Esophagus muscularis mucosa (tissue), 4 donors: ENCODE data around the gene KLK1. TPM values are rescaled to one million over a fixed set of nuclear protein-coding genes. Genes with fewer than 3 reads are reported as not detected.

ENCODE experiments used
- DNase-seq: peaks from one replicate; pipeline ENCODE4 v3.0.0-alpha.2; 2017; ENCODE audit errors: extremely low spot score
- H3K27ac ChIP-seq, 4 donors: fragments of 200-600 bp; sonication (generic); replicated peaks in 1 of 4; 1 replicate in 3 of 4; 2 replicates in 1 of 4; pipeline ENCODE4 v1.5.1; 2016 to 2019; ENCODE audit warnings: mild to moderate bottlenecking in 1 of 4
- H3K27me3 ChIP-seq, 4 donors: fragments of 200-600 bp; sonication (generic); one replicate each; pipeline versions ENCODE4 v1.5.1 to v1.6.0; 2016 to 2019
- H3K36me3 ChIP-seq, 4 donors: fragments of 200-600 bp; sonication (generic); one replicate each; pipeline ENCODE4 v1.5.1; 2016 to 2019
- H3K4me1 ChIP-seq, 4 donors: fragments of 200-600 bp; sonication (generic); one replicate each; pipeline ENCODE4 v1.5.1; 2016 to 2019
- H3K4me3 ChIP-seq, 4 donors: fragments of 200-600 bp; sonication (generic); 1 replicate in 2 of 4; 2 replicates in 2 of 4; pipeline ENCODE4 v1.5.1; 2016 to 2019; ENCODE audit warnings: mild to moderate bottlenecking in 4 of 4, moderate library complexity in 1 of 4
- H3K9me3 ChIP-seq, 4 donors: fragments of 200-600 bp; sonication (generic); 1 replicate in 3 of 4; 2 replicates in 1 of 4; pipeline ENCODE4 v1.5.1; 2016 to 2019
- EP300 ChIP-seq: sonication (generic); formaldehyde crosslinking; IDR thresholded peaks from one replicate; pipeline ENCODE4 v1.6.1; 2017; ENCODE audit warnings: antibody characterized with exemption
- POLR2A ChIP-seq: fragments of 450-650 bp; IDR thresholded peaks from one replicate; pipeline ENCODE4 v1.6.1; 2017; ENCODE audit warnings: antibody characterized with exemption, moderate library complexity, mild to moderate bottlenecking, low read depth
- POLR2AphosphoS5 ChIP-seq, 2 donors: sonication (generic); formaldehyde crosslinking; IDR thresholded peaks; one replicate each; pipeline ENCODE4 v1.6.1; 2017; ENCODE audit warnings: antibody characterized with exemption in 2 of 2
- WGBS: methylation state at CpG from one replicate; pipeline ENCODE4 v1.1.5; 2018; 5-methylcytosine and 5-hydroxymethylcytosine counted together
- intact Hi-C: fragments of 100-400 bp; cut with DNase I; formaldehyde crosslinking; loops from one replicate; pipeline ENCODE4 v1.15.1; 2023
- total RNA-seq, 4 donors: library from RNA; depleted of rRNA; stranded (reverse); fragments of >200 nt; gene quantifications; one replicate each; pipeline versions ENCODE4 v1.1.0 to v1.2.1, GENCODE V29; 2016
- TF ChIP-seq, protein P1 (sequence below), 3 experiments: fragments of 200-600 bp in 2 of 3; fragments of 450-650 bp in 1 of 3; sonication (generic) in 2 of 3; IDR thresholded peaks; one replicate each; pipeline ENCODE4 v1.5.1; 2017 to 2019; ENCODE audit warnings: antibody characterized with exemption in 3 of 3, mild to moderate bottlenecking in 2 of 3, moderate library complexity in 1 of 3

Gene KLK1
- total RNA-seq, 4 donors from 2014 or later: not detected

DNA sequence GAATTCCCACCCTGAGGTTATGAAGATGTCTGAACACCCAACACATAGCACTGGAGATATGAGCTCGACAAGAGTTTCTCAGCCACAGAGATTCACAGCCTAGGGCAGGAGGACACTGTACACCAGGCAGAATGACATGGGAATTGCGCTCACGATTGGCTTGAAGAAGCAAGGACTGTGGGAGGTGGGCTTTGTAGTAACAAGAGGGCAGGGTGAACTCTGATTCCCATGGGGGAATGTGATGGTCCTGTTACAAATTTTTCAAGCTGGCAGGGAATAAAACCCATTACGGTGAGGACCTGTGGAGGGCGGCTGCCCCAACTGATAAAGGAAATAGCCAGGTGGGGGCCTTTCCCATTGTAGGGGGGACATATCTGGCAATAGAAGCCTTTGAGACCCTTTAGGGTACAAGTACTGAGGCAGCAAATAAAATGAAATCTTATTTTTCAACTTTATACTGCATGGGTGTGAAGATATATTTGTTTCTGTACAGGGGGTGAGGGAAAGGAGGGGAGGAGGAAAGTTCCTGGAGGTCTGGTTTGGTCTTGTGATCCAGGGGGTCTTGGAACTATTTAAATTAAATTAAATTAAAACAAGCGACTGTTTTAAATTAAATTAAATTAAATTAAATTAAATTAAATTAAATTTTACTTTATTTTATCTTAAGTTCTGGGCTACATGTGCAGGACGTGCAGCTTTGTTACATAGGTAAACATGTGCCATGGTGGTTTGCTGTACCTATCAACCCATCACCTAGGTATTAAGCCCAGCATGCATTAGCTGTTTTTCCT, 38.1 kb upstream of the KLK1 start:
- no peak for DNase-seq
- TF ChIP-seq, protein P1, sequence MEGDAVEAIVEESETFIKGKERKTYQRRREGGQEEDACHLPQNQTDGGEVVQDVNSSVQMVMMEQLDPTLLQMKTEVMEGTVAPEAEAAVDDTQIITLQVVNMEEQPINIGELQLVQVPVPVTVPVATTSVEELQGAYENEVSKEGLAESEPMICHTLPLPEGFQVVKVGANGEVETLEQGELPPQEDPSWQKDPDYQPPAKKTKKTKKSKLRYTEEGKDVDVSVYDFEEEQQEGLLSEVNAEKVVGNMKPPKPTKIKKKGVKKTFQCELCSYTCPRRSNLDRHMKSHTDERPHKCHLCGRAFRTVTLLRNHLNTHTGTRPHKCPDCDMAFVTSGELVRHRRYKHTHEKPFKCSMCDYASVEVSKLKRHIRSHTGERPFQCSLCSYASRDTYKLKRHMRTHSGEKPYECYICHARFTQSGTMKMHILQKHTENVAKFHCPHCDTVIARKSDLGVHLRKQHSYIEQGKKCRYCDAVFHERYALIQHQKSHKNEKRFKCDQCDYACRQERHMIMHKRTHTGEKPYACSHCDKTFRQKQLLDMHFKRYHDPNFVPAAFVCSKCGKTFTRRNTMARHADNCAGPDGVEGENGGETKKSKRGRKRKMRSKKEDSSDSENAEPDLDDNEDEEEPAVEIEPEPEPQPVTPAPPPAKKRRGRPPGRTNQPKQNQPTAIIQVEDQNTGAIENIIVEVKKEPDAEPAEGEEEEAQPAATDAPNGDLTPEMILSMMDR (IDR thresholded peaks at IDR 0.05): no peak
- TF ChIP-seq POLR2A (no peak), POLR2AphosphoS5 (IDR thresholded peaks at IDR 0.05) (no peak), EP300 (no peak)
- no peaks in the 10 kb centered on the region for H3K4me1 ChIP-seq
- H3K36me3 ChIP-seq: no peaks in the 10 kb centered on the region
- intact Hi-C loops: no loop called here
- H3K9me3 ChIP-seq: no peaks in the 10 kb centered on the region
- H3K27me3 ChIP-seq: peaks cover 0 to 75% (median 10%) of the 10 kb centered on the region in 4 donors
- no peak overlapping the region for H3K27ac ChIP-seq
- H3K4me3 ChIP-seq: no peak overlapping the region
- WGBS: 71% methylated on average over 7 of the region's 7 CpGs

DNA sequence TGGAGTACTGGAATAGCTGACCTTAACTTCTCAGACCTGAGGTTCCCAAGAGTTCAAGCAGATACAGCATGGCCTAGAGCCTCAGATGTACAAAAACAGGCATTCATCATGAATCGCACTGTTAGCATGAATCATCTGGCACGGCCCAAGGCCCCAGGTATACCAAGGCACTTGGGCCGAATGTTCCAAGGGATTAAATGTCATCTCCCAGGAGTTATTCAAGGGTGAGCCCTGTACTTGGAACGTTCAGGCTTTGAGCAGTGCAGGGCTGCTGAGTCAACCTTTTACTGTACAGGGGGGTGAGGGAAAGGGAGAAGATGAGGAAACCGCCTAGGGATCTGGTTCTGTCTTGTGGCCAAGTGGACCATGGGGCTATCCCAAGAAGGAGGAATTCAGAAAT, 37.4 kb upstream of the KLK1 start:
- H3K9me3 ChIP-seq: no peaks in the 10 kb centered on the region
- 74% methylated on average over 5 of the region's 5 CpGs for WGBS
- TF ChIP-seq, protein P1 (IDR thresholded peaks at IDR 0.05): no peak
- TF ChIP-seq POLR2A (no peak), EP300 (no peak), POLR2AphosphoS5 (IDR thresholded peaks at IDR 0.05) (no peak)
- peaks cover 0 to 75% (median 10%) of the 10 kb centered on the region in 4 donors for H3K27me3 ChIP-seq
- H3K4me3 ChIP-seq: no peak overlapping the region
- DNase-seq: no peak
- intact Hi-C loops: no loop called here
- H3K36me3 ChIP-seq: no peaks in the 10 kb centered on the region
- H3K4me1 ChIP-seq: no peaks in the 10 kb centered on the region
- H3K27ac ChIP-seq: no peak overlapping the region

DNA sequence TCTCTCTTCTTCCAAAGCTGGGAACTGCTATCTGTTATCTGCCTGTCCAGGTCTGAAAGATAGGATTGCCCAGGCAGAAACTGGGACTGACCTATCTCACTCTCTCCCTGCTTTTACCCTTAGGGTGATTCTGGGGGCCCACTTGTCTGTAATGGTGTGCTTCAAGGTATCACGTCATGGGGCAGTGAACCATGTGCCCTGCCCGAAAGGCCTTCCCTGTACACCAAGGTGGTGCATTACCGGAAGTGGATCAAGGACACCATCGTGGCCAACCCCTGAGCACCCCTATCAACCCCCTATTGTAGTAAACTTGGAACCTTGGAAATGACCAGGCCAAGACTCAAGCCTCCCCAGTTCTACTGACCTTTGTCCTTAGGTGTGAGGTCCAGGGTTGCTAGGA, 36.3 kb upstream of the KLK1 start:
- H3K27me3 ChIP-seq: peaks cover 0 to 86% (median 10%) of the 10 kb centered on the region in 4 donors
- TF ChIP-seq POLR2A (no peak), POLR2AphosphoS5 (IDR thresholded peaks at IDR 0.05) (no peak), EP300 (no peak)
- TF ChIP-seq, protein P1 (IDR thresholded peaks at IDR 0.05): no peak
- intact Hi-C loops: no loop called here
- DNase-seq: no peak
- no peaks in the 10 kb centered on the region for H3K36me3 ChIP-seq
- no peak overlapping the region for H3K27ac ChIP-seq
- H3K9me3 ChIP-seq: no peaks in the 10 kb centered on the region
- WGBS: 61% methylated on average over 4 of the region's 4 CpGs
- H3K4me1 ChIP-seq: no peaks in the 10 kb centered on the region
- no peak overlapping the region for H3K4me3 ChIP-seq

DNA sequence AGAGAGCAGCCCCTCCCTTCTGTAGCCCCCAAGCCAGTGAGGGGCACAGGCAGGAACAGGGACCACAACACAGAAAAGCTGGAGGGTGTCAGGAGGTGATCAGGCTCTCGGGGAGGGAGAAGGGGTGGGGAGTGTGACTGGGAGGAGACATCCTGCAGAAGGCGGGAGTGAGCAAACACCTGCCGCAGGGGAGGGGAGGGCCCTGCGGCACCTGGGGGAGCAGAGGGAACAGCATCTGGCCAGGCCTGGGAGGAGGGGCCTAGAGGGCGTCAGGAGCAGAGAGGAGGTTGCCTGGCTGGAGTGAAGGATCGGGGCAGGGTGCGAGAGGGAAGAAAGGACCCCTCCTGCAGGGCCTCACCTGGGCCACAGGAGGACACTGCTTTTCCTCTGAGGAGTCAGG, 35.3 kb upstream of the KLK1 start:
- intact Hi-C loops: no loop called here
- TF ChIP-seq EP300 (no peak), POLR2AphosphoS5 (IDR thresholded peaks at IDR 0.05) (no peak), POLR2A (no peak)
- TF ChIP-seq, protein P1 (IDR thresholded peaks at IDR 0.05): no peak
- 17% methylated on average over 7 of the region's 7 CpGs for WGBS
- Histone ChIP-seq H3K9me3 (no peaks in the 10 kb centered on the region), H3K4me1 (no peaks in the 10 kb centered on the region), H3K36me3 (no peaks in the 10 kb centered on the region), H3K27ac (no peak overlapping the region), H3K4me3 (no peak overlapping the region), H3K27me3 (peaks cover 0 to 89% (median 10%) of the 10 kb centered on the region in 4 donors)
- no peak for DNase-seq
